GM19035 (cell line): ENCODE results near the gene ANAPC15.

ENCODE experiments used
- ATAC-seq: cut with Tn5 transposase; IDR thresholded peaks from one replicate; pipeline ENCODE4 v1.9.1; 2021; ENCODE audit not compliant: unreplicated experiment

The ANAPC15 gene

DNA sequence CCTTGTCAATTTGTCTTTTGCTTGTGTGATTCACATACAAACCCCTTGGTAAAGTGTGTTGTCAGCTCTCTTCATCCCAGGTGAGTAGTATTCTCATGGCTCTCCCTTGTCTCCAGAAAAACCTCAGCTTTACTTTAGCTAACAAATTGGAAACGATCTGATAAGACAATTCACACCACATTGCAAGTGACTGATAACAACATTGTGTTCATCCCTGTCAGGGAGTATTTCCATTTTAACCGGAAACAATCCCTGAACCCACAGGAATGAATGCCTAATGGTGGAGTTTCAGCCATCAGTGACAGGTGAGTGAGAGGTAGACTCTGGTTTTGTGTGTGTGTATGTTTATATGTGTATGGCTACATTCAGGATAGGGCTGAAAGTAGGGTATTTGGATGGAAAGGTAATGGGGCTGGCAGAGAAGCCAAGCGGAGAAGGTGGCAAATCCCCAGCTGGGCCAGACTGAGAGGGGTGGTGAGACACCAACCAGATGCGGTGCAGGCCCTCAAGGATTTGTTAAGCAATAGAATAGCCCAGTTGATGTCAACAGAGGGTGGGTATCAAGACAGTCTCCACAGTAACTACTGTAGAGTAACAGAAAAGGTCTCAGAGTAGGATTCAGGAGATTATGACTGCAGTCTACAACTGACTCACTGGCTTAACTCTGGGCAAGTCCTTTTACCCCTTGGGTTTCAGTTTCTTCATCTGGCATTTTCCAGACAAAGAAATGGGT lies 24.3 kb downstream of the ANAPC15 start:
- ATAC-seq, result no peak

DNA sequence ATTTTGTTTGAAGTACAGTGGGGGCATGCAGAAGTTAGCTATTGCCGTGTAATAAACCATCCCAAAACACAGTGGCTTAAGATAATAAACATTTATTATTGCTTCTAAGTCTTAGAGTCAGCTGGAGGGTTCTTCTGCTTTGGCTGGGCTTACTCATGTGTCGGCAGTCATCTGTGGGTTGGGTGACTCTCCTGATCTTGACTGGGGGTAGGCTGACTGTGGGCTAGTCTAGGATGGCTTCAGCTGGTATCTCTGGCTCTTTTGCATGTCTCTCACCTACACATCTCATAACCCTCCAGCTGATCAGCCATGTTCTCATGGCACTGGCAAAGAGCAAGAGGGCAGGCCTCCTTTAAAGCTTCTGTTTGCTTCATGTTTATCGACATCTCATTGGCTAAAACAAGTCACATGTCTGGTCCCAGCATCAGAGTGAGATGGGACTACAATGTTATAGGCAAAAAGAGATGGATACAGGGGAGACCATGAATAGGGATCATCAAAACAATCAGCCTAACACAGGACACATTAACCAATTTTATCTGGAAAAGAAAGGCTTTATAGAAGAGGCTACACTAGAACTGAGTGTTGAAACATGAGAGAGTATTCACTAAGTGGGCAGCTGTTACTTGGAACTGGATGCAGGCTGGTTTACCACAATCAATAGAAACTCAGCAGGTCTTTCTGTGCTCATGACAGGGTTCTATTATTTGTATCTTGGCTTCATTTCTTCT lies 26.7 kb downstream of the ANAPC15 start:
- no peak for ATAC-seq

DNA sequence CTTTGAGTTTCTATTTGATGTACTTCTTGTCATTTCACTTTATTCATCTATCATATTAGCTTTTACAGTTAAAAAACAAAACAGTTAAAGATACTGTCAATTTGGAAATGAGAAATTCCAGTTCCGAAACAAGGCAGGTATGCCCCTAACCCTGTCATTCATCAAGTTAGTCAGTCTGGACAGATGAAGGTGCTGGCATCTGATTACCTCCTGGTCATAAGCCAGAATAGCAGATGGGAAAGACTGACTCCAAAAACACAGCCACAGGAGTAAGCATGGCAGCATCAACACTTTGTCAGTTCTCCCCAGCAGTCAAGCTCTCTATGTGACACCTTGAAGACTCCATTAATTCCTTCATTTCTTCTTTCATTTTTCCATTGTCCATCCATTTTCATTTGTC lies 27.5 kb downstream of the ANAPC15 start:
- ATAC-seq, result no peak

- ATAC-seq, result no peak
Measured at GRCh38 chr11:72084076-72084475, 28.4 kb downstream of the ANAPC15 start.

- no peak for ATAC-seq
Measured at GRCh38 chr11:72083414-72083813, 29.1 kb downstream of the ANAPC15 start.

DNA sequence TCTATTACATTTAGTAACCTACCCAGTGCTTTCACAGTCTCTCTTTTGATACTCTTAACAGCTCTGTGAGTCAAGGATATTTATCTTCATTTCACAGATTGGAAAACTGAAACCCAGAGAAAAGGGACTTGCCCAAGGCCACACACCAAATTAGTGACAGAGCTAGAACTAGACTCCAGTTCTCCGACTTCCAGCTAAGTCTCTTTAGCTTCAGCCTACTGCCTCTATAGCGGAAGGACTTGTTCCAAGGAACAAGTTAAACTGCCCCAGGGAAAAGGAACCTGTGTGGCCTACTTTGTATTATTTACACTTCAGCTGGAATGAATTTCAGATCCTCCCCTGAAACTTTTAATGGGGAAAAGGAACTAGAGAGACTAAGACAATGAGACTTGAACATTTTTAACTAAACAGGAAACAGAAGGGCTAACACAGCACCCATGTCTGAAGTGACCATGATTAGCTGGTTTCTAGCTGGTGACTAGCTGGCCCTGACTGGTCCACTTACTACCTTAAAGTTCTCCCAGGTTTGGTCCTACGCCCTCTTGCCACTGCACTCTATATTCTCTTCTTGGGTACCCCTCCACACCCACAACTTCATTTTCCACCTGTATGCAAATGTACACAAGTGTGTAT lies 30.6 kb downstream of the ANAPC15 start:
- no peak for ATAC-seq

DNA sequence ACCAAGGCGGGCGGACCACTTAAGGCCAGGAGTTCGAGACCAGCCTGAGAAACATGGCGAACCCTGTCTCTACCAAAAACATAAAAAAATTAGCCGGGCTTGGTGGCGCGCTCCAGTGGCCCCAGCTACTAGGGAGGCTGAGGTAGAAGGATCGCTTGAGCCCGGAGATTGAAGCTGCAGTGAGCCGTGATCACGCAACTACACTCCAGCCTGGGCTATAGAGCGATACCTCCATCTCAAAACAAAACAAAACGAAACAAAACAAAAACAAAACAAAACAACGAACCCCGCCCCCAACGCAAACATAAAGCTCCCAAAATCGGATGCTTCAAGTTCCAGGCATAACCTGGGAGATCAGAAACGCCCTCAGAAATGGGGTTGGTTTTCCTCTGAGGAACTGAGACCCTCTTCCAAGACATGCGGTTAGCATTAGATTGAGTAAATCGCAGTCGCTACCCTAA lies 31.3 kb downstream of the ANAPC15 start:
- ATAC-seq, result no peak

DNA sequence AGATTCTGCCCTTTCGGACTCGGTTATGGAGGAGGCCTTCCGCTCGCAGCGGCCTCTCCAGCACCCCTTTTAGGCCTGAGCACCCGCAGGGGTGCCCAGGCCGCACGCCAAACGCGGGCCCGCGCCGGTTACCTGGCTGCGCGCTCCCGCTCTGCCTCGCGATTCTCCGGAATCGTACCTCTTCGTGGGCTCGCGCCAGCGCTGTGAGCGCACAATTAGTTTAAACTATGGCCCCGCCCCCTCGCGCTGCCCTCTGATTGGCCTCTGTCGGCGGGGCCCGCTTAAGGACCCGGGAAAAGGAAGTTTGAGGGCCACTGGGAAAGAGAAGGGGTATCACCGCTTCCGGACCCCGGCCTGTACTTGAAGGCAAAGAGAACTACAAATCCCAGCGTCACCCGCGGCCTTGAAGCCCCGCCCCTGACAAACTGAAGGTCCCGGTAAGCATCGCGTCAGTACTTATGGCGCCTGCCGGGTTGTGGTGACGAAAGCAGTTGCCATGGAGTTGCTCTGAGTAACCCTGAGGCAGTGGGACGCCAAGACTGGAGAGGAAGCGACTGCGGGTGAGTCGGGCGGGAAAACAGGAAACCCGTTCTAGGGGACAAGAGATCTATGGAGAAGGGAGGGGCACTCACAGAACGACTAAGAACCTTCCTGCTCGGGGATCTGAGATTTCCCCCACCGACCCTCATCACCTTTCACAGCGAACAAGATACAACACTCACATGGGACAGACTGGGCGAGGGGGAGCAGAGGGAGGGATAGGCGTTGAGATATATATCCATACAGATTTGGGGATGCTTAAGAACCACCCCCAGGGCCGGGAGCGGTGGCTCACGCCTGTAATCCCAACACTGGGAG lies 31.9 kb downstream of the ANAPC15 start, which contains the start of the genes LRRC51 and NUMA1:
Gene LRRC51, plus strand, starts transcription at position 525 of the 858 bp plus-strand sequence. CDS start 8,234 bp downstream, outside the sequence.
Gene NUMA1, minus strand, starts transcription at position 217 of the 858 bp plus-strand sequence. CDS start 44,599 bp downstream, outside the sequence.
- peak; percentile 96 for ATAC-seq

- no peak for ATAC-seq
Measured at GRCh38 chr11:72079819-72080325, 32.6 kb downstream of the ANAPC15 start.

GRCh38 chr11:72078477-72078876 lies 34.0 kb downstream of the ANAPC15 start:
- no peak for ATAC-seq

DNA sequence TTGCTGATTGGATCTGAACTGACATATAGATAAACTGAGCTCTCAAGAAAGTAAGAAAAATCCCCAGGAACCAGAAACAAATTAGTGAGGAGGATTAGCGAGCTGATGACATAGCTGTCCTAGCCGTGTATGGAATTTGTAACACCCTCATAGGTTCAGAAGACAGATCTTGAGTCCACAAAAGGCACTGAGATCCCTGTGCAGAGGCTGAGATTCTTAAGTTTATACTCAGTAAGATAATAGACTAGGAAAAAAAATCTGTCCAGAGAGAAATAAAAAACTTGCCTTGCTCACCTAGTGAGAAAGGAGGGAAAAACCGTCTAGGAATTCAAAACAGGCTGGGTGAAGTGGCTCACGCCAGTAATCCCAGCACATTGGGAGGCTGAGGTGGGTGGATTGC lies 36.7 kb downstream of the ANAPC15 start:
- ATAC-seq, result no peak

GRCh38 chr11:72075109-72075508 lies 37.4 kb downstream of the ANAPC15 start:
- no peak for ATAC-seq

- ATAC-seq, result no peak
Measured at GRCh38 chr11:72072348-72072747, 40.1 kb downstream of the ANAPC15 start.

- no peak for ATAC-seq
Measured at GRCh38 chr11:72070491-72070890, 42.0 kb downstream of the ANAPC15 start.

- no peak for ATAC-seq
Measured at GRCh38 chr11:72069787-72070251, 42.7 kb downstream of the ANAPC15 start.

DNA sequence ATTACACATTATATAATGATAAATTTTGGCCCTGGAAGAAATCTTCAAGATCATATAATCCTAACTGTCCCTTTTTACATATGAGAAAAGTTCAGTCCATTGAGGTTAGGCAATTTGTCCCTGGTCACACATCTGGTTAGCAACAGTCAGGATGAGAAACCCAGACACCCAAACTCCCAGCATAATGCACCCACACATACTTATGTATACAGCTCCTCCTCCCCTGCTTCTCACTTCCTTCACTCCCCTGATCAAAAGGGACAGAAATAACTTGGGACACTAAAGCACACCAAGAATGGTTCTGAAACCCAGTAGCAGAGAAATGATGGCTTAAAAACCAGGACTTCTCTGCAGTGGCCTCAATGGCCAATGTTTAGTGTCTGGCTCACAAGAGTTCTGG lies 43.3 kb downstream of the ANAPC15 start:
- no peak for ATAC-seq

GRCh38 chr11:72067676-72068075 lies 44.8 kb downstream of the ANAPC15 start:
- no peak for ATAC-seq

DNA sequence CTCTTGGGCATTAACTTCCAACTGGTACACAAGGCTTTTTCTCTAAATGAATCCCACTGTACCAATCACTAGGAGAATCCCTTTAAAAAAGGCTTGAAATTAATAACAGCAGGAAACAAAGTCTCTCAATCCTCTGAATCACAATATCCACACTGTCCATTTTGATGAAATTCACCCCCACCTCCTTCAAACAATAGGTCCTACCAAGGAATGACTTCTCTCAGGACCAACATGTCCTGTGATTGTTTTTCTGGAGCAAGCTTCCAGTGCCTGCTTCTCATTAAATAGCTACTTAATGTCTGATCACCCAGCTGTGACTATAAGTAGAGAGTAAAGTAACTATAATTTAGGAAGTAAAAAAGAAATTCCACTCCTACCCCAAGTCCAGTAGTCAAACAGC lies 45.2 kb downstream of the ANAPC15 start:
- ATAC-seq, result no peak

DNA sequence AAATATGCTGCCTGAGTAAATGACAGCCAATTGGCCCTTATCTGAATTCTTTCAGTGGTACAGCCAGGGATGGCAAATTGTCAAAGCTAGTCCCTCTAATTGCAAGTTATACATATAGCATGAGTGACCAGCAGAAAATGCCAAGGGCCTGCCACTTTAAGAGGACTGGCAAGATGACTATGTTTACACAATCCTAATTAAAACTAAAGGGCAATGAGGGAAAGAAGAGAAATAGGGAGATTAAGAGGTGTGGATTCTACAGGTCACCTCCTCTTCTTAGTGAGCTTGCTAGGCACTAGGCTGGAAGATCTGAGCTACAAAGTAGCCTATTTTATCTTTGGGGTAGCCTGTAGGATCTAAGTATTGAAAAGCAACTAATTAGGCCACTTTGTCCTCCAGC lies 45.6 kb downstream of the ANAPC15 start:
- ATAC-seq, result no peak

GRCh38 chr11:72061739-72062396 lies 50.6 kb downstream of the ANAPC15 start:
- no peak for ATAC-seq
